Naive B cell (primary cell): ENCODE results near the gene SEPTIN7. TPM values are rescaled to one million over a fixed set of nuclear protein-coding genes. Genes with fewer than 3 reads are reported as not detected.

ENCODE experiments used
- ATAC-seq, 2 donors: fragments of 150-1000 bp; cut with Tn5 transposase; 2 replicates each; pipeline ENCODE4 v1.10.0; 2021; ENCODE audit warnings: low read depth in 2 of 2, mild to moderate bottlenecking in 2 of 2, moderate library complexity in 2 of 2
- DNase-seq: peaks from one replicate; pipeline ENCODE4 v3.0.0; 2022
- H3K27ac Mint-ChIP-seq, 6 donors: one replicate each; pipeline ENCODE4 v1.8.0; 2020 to 2022; ENCODE audit warnings: mild to moderate bottlenecking in 6 of 6, mixed read lengths in 6 of 6, moderate library complexity in 5 of 6, inconsistent platforms in 2 of 6
- H3K27me3 Mint-ChIP-seq, 3 donors: one replicate each; pipeline ENCODE4 v1.8.0; 2021 to 2022; ENCODE audit warnings: mixed read lengths in 3 of 3, mild to moderate bottlenecking in 1 of 3
- H3K36me3 Mint-ChIP-seq, 2 donors: one replicate each; pipeline ENCODE4 v1.8.0; 2020 to 2022; ENCODE audit warnings: mixed read lengths in 2 of 2, inconsistent platforms in 1 of 2, mild to moderate bottlenecking in 1 of 2
- H3K4me1 Mint-ChIP-seq, 3 donors: one replicate each; pipeline ENCODE4 v1.8.0; 2020 to 2022; ENCODE audit warnings: mixed read lengths in 3 of 3, inconsistent platforms in 1 of 3, mild to moderate bottlenecking in 1 of 3, moderate library complexity in 1 of 3
- H3K4me3 Mint-ChIP-seq, 8 donors: one replicate each; pipeline ENCODE4 v1.8.0; 2020 to 2022; ENCODE audit warnings: mild to moderate bottlenecking in 8 of 8, mixed read lengths in 8 of 8, moderate library complexity in 8 of 8, inconsistent platforms in 2 of 8
- H3K9me3 Mint-ChIP-seq, 7 donors: one replicate each; pipeline ENCODE4 v1.8.0; 2020 to 2022; ENCODE audit warnings: mixed read lengths in 7 of 7, mild to moderate bottlenecking in 5 of 7, inconsistent platforms in 2 of 7, moderate library complexity in 1 of 7
- polyA plus RNA-seq, 6 donors: library from polyadenylated mRNA; unstranded; fragments of 300-500 nt; fragmentation: Illumina TruSeq; gene quantifications; one replicate each; pipeline ENCODE4 v1.2.3, GENCODE V29; 2021; ENCODE audit warnings: low read depth in 6 of 6

Gene SEPTIN7
- polyA plus RNA-seq, 6 donors from 2014 or later = 761 to 980 (median 821) TPM

DNA sequence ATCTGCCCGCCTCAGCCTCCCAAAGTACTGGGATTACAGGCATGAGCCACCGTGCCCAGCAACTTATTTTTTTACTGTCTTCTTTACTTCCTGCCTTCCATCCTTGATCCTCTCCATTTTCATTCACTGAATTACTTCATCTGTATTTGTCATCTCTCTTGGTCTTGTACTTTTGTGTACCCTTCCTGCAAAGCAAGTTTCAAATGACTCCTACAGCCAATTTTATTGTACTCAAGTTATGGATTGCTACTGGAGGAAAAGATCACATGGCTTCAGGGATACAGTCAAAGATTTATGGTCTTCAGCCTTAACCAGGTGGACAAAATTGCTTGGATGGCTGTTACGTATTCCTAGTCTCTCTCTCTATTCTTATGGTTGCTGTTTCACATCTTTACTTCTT lies 22.6 kb downstream of the SEPTIN7 start:
- peak overlapping the region in 4 of 8 donors; percentile 10 to 43 (median 25) for H3K4me3 Mint-ChIP-seq
- DNase-seq (no peak), ATAC-seq (no peak)
- H3K4me1 Mint-ChIP-seq = peaks cover 29 to 49% (median 32%) of the 10 kb centered on the region in 3 donors
- peaks cover 4 to 33% (median 28%) of the 10 kb centered on the region in 7 donors for H3K9me3 Mint-ChIP-seq
- peaks cover 16 to 19% of the 10 kb centered on the region in 2 donors for H3K36me3 Mint-ChIP-seq
- peak overlapping the region in 3 of 6 donors; percentile 20 to 79 (median 27) for H3K27ac Mint-ChIP-seq
- H3K27me3 Mint-ChIP-seq = no peaks in the 10 kb centered on the region

DNA sequence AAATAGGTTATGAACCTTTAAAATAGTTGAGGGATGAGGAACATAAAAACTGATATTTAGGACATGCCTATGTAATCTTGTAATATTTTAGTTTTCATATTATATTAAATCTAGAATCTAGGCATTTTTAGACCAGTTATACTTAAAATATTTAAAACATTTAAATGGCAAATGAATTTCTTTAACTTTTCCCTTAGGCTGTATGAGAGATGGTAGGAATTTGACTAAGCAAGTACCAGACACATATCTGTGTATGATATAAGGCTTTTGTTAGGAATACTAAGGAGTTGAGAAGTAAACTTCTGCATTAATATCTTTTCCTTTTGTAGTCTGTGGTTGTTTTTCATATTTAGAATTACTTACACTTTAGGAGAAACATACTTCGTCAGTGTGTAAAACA lies 25.1 kb downstream of the SEPTIN7 start:
- Mint-ChIP-seq H3K27ac (no peak overlapping the region), H3K9me3 (peaks cover 0 to 9% (median 5%) of the 10 kb centered on the region in 7 donors), H3K27me3 (no peaks in the 10 kb centered on the region), H3K4me3 (no peak overlapping the region), H3K4me1 (peaks cover 30 to 59% (median 38%) of the 10 kb centered on the region in 3 donors), H3K36me3 (peaks cover 0 to 4% of the 10 kb centered on the region in 2 donors)
- DNase-seq (no peak), ATAC-seq (no peak)

DNA sequence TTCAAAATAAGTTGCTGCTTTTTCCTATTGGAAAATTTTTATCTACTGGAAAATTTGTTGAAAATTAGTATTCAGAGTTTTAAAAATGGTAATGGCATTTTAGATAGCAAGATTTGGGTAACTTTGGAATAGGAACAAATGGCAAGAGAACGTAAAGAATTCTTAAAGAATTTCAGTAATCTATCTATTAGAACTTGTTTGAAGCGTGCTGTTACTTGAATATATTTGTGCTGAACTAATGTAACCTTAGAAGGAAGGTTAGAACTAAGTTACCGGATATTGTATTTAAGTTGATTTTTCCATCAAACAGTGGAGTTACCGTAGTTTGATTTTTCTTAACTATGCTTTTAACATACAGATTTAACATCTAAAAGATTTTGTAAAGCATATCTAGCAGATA lies 25.9 kb downstream of the SEPTIN7 start:
- ATAC-seq (no peak), DNase-seq (no peak)
- Mint-ChIP-seq H3K4me1 (peaks cover 34 to 57% (median 46%) of the 10 kb centered on the region in 3 donors), H3K9me3 (peaks cover 0 to 4% (median 1%) of the 10 kb centered on the region in 7 donors), H3K36me3 (peaks cover 0 to 4% of the 10 kb centered on the region in 2 donors), H3K27ac (peak overlapping the region in 1 of 6 donors; percentile 27), H3K4me3 (no peak overlapping the region), H3K27me3 (no peaks in the 10 kb centered on the region)

DNA sequence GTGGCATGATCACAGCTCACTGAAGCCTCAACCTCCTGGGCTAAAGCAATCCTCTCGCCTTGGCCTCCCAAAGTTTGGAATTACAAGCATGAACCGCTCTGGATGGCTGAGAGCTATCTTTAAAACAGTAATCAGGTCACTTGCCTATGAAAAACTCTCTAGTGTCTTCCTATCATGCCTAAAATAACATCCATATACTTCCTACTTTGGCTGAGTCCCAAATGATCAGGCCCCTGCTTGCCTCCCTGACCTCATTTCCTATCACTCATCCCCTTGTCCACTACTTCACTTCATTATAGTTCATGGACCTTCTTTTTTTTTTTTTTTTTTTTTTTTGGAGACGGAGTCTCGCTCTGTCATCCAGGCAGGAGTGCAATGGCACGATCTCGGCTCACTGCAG lies 28.0 kb downstream of the SEPTIN7 start:
- Mint-ChIP-seq H3K4me3 (peak overlapping the region in 3 of 8 donors; percentile 30 to 71 (median 35)), H3K36me3 (no peaks in the 10 kb centered on the region), H3K9me3 (peaks cover 0 to 2% (median 0%) of the 10 kb centered on the region in 7 donors), H3K4me1 (peaks cover 31 to 60% (median 54%) of the 10 kb centered on the region in 3 donors), H3K27ac (peak overlapping the region in 5 of 6 donors; percentile 66 to 86 (median 73)), H3K27me3 (no peaks in the 10 kb centered on the region)
- DNase-seq (no peak), ATAC-seq (no peak)

DNA sequence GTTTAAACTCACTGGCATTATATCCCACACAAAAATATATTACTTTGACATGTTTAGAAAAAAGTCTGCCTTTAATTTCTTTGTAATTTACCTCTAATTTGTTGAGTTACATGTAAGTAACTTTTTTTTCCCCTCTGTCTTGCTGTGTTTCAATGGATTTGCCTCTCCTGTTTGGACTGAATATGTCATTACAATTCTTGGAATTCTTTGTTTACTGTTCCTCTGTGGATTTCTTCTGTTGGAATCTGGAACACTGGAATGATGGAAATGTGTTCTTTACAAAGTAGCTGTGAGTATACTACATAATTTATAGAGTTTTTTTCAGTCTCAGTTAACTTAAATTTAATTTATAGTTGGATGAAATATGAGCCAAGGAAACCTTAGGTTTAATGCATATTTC lies 30.4 kb downstream of the SEPTIN7 start:
- DNase-seq = no peak
- Mint-ChIP-seq H3K4me1 (peaks cover 41 to 67% (median 65%) of the 10 kb centered on the region in 3 donors), H3K9me3 (peaks cover 0 to 2% (median 0%) of the 10 kb centered on the region in 7 donors), H3K4me3 (no peak overlapping the region), H3K27ac (peak overlapping the region in 3 of 6 donors; percentile 11 to 82 (median 36)), H3K36me3 (peaks cover 0 to 13% of the 10 kb centered on the region in 2 donors), H3K27me3 (no peaks in the 10 kb centered on the region)
- no peak for ATAC-seq

DNA sequence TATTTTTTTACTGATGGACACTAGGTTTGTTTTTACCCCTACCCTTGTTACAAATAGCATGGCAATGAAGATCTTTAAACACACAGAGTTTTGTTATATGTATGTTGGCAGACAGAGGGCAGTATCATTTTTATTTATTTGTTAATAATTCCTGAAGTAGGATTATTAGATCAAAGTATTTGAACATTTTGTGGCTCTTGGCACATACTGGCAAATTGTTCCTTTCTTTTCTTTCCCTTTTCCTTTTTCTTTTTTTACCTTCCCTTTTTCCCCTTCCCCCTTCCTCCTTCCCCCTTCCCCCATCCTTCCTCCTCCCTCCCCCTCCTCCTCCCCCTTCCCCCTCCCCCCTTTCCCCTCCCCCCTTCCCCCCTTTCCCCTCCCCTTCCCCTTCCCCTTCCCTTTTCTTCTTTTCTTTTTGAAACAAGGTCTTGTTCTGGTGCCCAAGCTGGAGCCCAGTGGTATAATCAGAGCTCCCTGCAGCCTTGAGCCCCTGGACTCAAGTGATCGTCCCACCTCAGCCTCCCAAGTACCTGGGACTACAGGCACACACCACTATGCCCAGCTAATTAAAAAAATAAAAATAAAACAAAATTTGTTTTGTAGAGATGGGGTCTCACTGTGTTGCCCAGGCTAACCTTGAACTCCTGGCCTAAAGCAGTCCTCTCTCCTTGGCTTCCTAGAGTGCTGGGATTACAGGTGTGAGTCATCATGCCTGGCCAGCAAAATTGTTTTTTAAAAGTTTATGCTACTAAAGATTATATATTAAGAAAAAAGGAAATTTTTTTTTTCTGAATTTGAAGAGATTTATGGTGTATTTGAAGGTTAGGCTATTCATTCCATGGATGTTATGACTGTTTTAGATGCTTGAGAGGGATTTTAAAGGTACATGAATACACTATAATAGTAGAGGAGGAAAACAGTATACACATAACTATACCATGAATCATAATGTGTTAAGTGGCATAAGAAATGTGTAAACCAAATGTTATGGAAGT lies 39.3 kb downstream of the SEPTIN7 start:
- H3K4me1 Mint-ChIP-seq = peaks cover 9 to 29% (median 19%) of the 10 kb centered on the region in 3 donors
- no peaks in the 10 kb centered on the region for H3K27me3 Mint-ChIP-seq
- no peaks in the 10 kb centered on the region for H3K9me3 Mint-ChIP-seq
- DNase-seq (no peak), ATAC-seq (no peak)
- peaks cover 0 to 8% of the 10 kb centered on the region in 2 donors for H3K36me3 Mint-ChIP-seq
- H3K4me3 Mint-ChIP-seq = peak overlapping the region in 1 of 8 donors; percentile 50
- peak overlapping the region in 3 of 6 donors; percentile 42 to 71 (median 59) for H3K27ac Mint-ChIP-seq

DNA sequence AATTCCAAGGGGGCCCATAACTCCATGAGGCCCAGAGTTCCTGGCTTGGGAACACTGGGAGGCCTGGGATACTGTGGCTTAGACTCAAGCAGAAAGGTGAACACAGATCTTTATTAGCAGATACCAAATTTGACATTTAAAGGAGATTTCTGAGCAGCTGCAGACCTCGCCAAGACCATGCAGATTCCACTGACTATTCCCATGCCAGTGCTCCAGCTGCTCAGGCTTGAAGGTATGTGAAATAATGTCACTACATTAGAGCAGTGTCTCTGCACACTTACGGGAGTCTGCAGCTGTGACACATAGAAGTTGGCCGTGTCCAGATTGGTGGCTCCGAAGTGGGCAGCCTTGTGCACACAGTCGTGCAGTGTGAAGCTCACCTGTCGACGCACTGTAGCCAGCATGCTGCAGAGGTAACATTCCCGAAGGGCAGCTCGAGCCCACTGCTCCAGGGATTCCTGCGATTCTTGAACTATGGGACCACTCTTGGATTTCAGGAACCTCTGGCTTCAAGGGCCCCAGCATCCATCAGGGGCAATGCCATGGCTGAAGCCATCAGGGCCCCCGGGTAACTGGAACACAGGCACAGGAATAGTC lies 46.1 kb downstream of the SEPTIN7 start:
- ATAC-seq (no peak), DNase-seq (no peak)
- H3K9me3 Mint-ChIP-seq = no peaks in the 10 kb centered on the region
- peaks cover 5 to 7% of the 10 kb centered on the region in 2 donors for H3K36me3 Mint-ChIP-seq
- H3K4me1 Mint-ChIP-seq = peaks cover 24 to 43% (median 28%) of the 10 kb centered on the region in 3 donors
- no peaks in the 10 kb centered on the region for H3K27me3 Mint-ChIP-seq
- no peak overlapping the region for H3K4me3 Mint-ChIP-seq
- H3K27ac Mint-ChIP-seq = peak overlapping the region in 1 of 6 donors; percentile 10

DNA sequence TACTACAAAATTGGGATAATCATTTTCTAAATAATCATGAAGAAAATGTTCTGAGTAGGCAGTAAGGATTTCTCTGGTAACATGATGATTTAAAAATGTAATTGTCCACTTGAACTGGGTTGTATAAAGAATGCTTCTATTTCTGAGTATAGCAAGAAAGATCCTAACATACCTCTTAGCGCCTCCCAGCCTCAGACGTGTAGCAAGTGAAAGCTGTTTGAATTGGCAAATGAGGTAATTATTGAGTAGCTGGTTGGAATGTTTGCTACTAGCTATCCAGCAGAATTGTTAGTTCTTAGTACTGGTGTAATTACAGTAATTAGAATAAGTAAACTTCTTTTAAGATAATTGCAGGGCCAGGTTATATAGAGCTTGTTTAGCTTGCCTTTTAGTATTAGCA lies 47.9 kb downstream of the SEPTIN7 start:
- Mint-ChIP-seq H3K4me1 (peaks cover 25 to 54% (median 38%) of the 10 kb centered on the region in 3 donors), H3K4me3 (no peak overlapping the region), H3K27me3 (no peaks in the 10 kb centered on the region), H3K36me3 (peaks cover 7 to 9% of the 10 kb centered on the region in 2 donors), H3K9me3 (no peaks in the 10 kb centered on the region), H3K27ac (peak overlapping the region in 3 of 6 donors; percentile 18 to 41 (median 40))
- ATAC-seq (no peak), DNase-seq (no peak)

DNA sequence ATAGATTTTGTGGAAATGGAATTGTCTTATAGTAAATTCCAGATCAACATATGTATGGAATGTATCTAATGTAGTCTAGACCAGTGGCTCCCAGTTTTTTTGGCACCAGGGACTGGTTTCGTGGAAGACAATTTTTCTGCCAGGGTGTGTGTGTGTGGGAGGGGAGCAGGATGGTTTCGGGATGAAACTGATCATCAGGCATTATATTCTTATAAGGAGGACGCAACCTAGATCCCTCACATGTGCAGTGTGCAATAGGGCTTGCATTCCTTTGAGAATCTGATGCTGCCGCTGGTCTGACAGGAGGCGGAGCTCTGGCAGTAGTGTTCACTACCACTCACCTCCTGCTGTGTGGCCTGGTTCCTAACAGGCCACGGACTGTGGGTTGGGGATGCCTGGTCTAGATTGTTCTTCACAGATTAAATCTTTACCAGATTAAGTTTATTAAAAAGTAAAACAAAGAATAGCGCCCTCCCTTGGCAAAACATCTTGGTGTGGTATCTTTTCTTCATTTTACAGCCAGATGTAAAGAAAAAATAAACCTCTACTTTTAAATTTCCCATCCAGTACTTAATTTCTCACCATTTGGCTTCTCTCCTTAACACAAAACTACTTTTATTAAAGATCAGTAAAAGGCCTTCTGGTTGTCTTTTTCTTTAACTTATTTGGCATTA lies 48.4 kb downstream of the SEPTIN7 start:
- Mint-ChIP-seq H3K27me3 (no peaks in the 10 kb centered on the region), H3K4me1 (peaks cover 25 to 58% (median 38%) of the 10 kb centered on the region in 3 donors), H3K9me3 (no peaks in the 10 kb centered on the region), H3K27ac (peak overlapping the region in 5 of 6 donors; percentile 2 to 77 (median 40)), H3K4me3 (no peak overlapping the region), H3K36me3 (peaks cover 7 to 9% of the 10 kb centered on the region in 2 donors)
- DNase-seq (no peak), ATAC-seq (no peak)

DNA sequence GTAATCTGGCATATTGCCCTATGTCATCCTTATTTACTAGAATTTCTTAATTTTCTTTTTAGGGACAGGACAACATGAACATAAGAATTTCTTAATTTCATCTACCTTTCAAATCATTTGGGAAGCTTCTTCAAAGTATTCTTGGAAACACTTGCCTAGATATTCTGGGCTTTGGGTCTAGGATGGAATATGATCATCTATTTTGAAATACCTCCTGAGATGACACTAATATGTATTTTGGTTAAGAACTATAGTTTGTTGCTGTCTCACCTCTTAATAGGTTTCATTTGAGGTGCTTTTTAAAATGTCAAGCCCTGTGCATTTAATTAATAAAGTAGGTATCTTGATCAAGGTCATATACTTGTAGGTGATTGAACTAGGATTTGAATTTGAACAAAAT lies 49.1 kb downstream of the SEPTIN7 start:
- Mint-ChIP-seq H3K27me3 (no peaks in the 10 kb centered on the region), H3K27ac (peak overlapping the region in 4 of 6 donors; percentile 28 to 77 (median 62)), H3K4me1 (peaks cover 25 to 60% (median 38%) of the 10 kb centered on the region in 3 donors), H3K9me3 (no peaks in the 10 kb centered on the region), H3K4me3 (no peak overlapping the region), H3K36me3 (peaks cover 7 to 9% of the 10 kb centered on the region in 2 donors)
- ATAC-seq = no peak
- DNase-seq = no peak
